Hepatocyte (in vitro differentiated cells): Measurements from ENCODE around the gene ILDR2. TPM values are rescaled to one million over a fixed set of nuclear protein-coding genes. Genes with fewer than 3 reads are reported as not detected.

Experiments
- DNase-seq: peaks from one replicate; pipeline ENCODE4 v3.0.0-alpha.2; 2016; ENCODE audit warnings: low spot score
- H2AFZ ChIP-seq: fragments of 200-600 bp; sonication (generic); 2 replicates; pipeline ENCODE4 v1.6.0; 2016; ENCODE audit warnings: antibody characterized with exemption, mild to moderate bottlenecking
- H3K27ac ChIP-seq: fragments of 200-600 bp; sonication (generic); 2 replicates; pipeline ENCODE4 v1.5.1; 2016; ENCODE audit warnings: mild to moderate bottlenecking
- H3K27me3 ChIP-seq: fragments of 200-600 bp; sonication (generic); 2 replicates; pipeline ENCODE4 v1.6.1; 2016
- H3K36me3 ChIP-seq: fragments of 200-600 bp; sonication (generic); replicated peaks from 2 replicates; pipeline ENCODE4 v1.5.1; 2016; ENCODE audit warnings: low read depth; ENCODE audit not compliant: insufficient read depth
- H3K4me1 ChIP-seq: fragments of 200-600 bp; sonication (generic); 2 replicates; pipeline ENCODE4 v1.5.1; 2016; ENCODE audit warnings: mild to moderate bottlenecking, moderate library complexity; ENCODE audit not compliant: insufficient read depth
- H3K4me2 ChIP-seq: fragments of 200-600 bp; sonication (generic); 2 replicates; pipeline ENCODE4 v1.6.0; 2016
- H3K4me3 ChIP-seq: fragments of 200-600 bp; sonication (generic); 2 replicates; pipeline ENCODE4 v1.5.1; 2016; ENCODE audit warnings: mild to moderate bottlenecking
- H3K79me2 ChIP-seq: fragments of 200-600 bp; sonication (generic); 2 replicates; pipeline ENCODE4 v1.6.0; 2017; ENCODE audit warnings: mild to moderate bottlenecking
- H3K9me2 ChIP-seq: fragments of 200-600 bp; sonication (generic); replicated peaks from 2 replicates; pipeline ENCODE4 v1.6.0; 2017; ENCODE audit warnings: mild to moderate bottlenecking; ENCODE audit not compliant: insufficient read depth
- H3K9me3 ChIP-seq: fragments of 200-600 bp; sonication (generic); 2 replicates; pipeline ENCODE4 v1.5.1; 2016; ENCODE audit warnings: low read depth, mild to moderate bottlenecking
- H4K20me1 ChIP-seq: fragments of 200-600 bp; sonication (generic); 2 replicates; pipeline ENCODE4 v1.6.0; 2016; ENCODE audit warnings: mild to moderate bottlenecking; ENCODE audit not compliant: insufficient read depth, poor library complexity, severe bottlenecking
- CTCF ChIP-seq: fragments of 200-600 bp; sonication (generic); IDR thresholded peaks from 2 replicates; pipeline ENCODE4 v1.5.1; 2016; ENCODE audit warnings: antibody characterized with exemption, mild to moderate bottlenecking; ENCODE audit not compliant: poor library complexity
- EZH2 ChIP-seq: fragments of 200-600 bp; sonication (generic); IDR thresholded peaks from 2 replicates; pipeline ENCODE4 v1.6.1; 2016; ENCODE audit warnings: antibody characterized with exemption, mild to moderate bottlenecking, borderline replicate concordance
- EZH2phosphoT487 ChIP-seq: fragments of 200-600 bp; sonication (generic); IDR thresholded peaks from one replicate; pipeline ENCODE4 v1.6.1; 2018; ENCODE audit warnings: antibody characterized with exemption, mild to moderate bottlenecking, low read depth, moderate library complexity; ENCODE audit not compliant: unreplicated experiment, severe bottlenecking
- WGBS: methylation state at CpG from one replicate; pipeline ENCODE4 v1.1.6; 2016; ENCODE audit warnings: low lambda C conversion rate; ENCODE audit errors: missing lambda C conversion rate; 5-methylcytosine and 5-hydroxymethylcytosine counted together
- polyA plus RNA-seq: library from polyadenylated mRNA; unstranded; fragments of >200 nt; fragmentation: Nextera tagmentation; extraction: Ambion mirVana; gene quantifications from 2 replicates; pipeline ENCODE4 v1.2.1, GENCODE V29; 2016
- total RNA-seq: library from RNA; depleted of rRNA; stranded (reverse); fragments of >200 nt; gene quantifications from 2 replicates; pipeline ENCODE4 v1.2.3, GENCODE V29; 2014

Gene ILDR2
- total and polyA plus RNA-seq, 2 experiments from 2014 or later, result 1.6 to 3.4 TPM

DNA sequence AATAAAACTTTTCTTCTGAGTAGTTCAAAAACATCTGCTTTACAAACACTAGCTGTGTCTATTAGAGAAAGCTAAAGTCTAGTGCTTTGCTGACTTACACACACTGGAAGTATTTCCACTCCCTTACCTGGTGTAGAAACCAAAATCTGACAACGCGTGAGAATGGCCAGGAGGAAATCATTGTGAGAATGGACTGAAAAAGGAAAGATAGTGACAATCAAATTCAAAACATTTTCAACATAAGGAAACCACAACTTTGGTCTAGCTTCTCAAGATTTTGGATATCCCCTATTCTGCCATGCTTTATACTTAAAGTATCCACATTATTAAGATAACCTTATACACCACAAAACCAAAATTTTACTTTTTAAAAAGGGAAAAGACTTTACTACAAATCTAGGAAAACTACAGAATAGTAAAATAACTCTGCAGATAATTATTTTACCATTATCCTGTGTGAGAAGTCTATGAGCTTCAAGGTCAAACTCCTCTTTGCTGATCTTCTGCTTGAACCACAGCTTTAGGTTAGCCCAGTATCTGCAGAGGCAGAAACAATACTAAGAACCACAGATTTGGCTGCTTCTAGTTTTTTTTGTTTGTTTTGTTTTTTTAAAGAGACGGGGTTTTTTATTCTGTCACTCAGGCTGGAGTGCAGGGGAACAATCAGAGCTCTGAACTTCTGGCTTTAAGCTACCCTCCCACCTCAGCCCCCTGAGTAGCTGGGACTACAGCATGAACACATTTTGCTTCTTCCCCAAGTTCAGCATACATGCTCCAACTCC, 105.8 kb downstream of the ILDR2 start:
- Histone ChIP-seq H4K20me1 (peaks cover 13% of the 10 kb centered on the region), H3K27ac (no peak overlapping the region)
- WGBS, result 84% methylated on average over 3 of the region's 3 CpGs

DNA sequence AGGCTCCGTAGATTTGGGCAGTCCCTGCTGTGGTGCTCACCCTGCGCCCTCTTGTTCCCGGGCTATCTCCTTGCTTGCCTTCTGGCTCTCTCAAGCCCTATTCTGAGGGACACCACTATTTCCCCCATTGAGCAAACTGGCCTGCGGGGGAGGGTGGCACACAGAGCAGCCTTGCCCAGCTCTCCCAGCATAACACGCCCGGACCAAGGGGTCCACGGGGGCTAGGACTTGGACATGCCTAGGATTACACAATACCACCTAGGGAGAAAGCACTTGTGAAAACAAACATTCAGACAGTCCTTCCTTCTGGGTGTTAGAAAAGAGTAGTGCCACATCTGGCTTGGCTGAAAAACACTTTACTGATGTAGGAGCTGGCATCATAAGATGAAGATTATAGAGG, 106.7 kb downstream of the ILDR2 start:
- no peaks in the 10 kb centered on the region for H3K9me2 ChIP-seq
- no peak overlapping the region for H3K27ac ChIP-seq
- peaks cover 13% of the 10 kb centered on the region for H4K20me1 ChIP-seq
- no peak overlapping the region for H2AFZ ChIP-seq
- H3K4me2 ChIP-seq, result no peak overlapping the region
- H3K4me3 ChIP-seq, result no peak overlapping the region
- no peaks in the 10 kb centered on the region for H3K9me3 ChIP-seq
- no peaks in the 10 kb centered on the region for H3K27me3 ChIP-seq
- peaks cover 58% of the 10 kb centered on the region for H3K79me2 ChIP-seq
- DNase-seq, result no peak
- no peak for TF ChIP-seq CTCF
- TF ChIP-seq EZH2, result no peak
- no peak for TF ChIP-seq EZH2phosphoT487
- 85% methylated on average over 7 of the region's 7 CpGs for WGBS
- no peaks in the 10 kb centered on the region for H3K36me3 ChIP-seq
- H3K4me1 ChIP-seq, result no peaks in the 10 kb centered on the region

More for the DNA sequence above, 105.8 kb downstream of the ILDR2 start:
- H3K4me1 ChIP-seq, result no peaks in the 10 kb centered on the region
- no peaks in the 10 kb centered on the region for H3K27me3 ChIP-seq
- TF ChIP-seq EZH2phosphoT487 (no peak), CTCF (no peak), EZH2 (no peak)
- H3K36me3 ChIP-seq, result no peaks in the 10 kb centered on the region
- H3K9me3 ChIP-seq, result no peaks in the 10 kb centered on the region
- peaks cover 66% of the 10 kb centered on the region for H3K79me2 ChIP-seq
- H3K4me2 ChIP-seq, result no peak overlapping the region
- H3K4me3 ChIP-seq, result no peak overlapping the region
- H2AFZ ChIP-seq, result no peak overlapping the region
- DNase-seq, result no peak
- no peaks in the 10 kb centered on the region for H3K9me2 ChIP-seq

DNA sequence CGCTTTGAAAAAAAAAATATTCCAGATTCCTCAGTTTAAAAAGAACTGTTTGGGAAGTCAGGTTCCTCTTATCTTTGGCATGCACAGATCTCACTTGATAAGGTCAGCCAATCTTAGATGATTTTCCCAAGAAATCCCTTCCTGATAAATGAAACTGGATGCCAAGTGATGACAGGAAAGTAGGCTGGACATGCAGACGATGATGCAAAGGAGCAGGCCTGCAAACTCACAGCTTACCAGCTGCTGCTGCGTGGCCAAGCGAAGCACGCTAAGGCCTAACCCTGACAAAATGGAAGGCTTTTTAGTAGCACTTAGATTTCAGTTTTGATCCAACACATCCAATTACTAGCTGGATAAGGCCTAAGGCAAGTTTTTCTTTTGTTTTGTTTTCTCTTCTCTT, 109.4 kb downstream of the ILDR2 start:
- H3K79me2 ChIP-seq, result peaks cover 31% of the 10 kb centered on the region
- no peak overlapping the region for H2AFZ ChIP-seq
- 73% methylated on average over 5 of the region's 5 CpGs for WGBS
- peaks cover 8% of the 10 kb centered on the region for H4K20me1 ChIP-seq
- no peak overlapping the region for H3K27ac ChIP-seq
- peak; percentile 40 for DNase-seq
- H3K9me3 ChIP-seq, result no peaks in the 10 kb centered on the region
- no peaks in the 10 kb centered on the region for H3K27me3 ChIP-seq
- no peak overlapping the region for H3K4me3 ChIP-seq
- no peak overlapping the region for H3K4me2 ChIP-seq
- TF ChIP-seq CTCF (no peak), EZH2 (no peak), EZH2phosphoT487 (no peak)
- no peaks in the 10 kb centered on the region for H3K9me2 ChIP-seq
- H3K4me1 ChIP-seq, result no peaks in the 10 kb centered on the region
- H3K36me3 ChIP-seq, result no peaks in the 10 kb centered on the region

GRCh38 chr1:166859597-166859996, 115.7 kb downstream of the ILDR2 start:
- Histone ChIP-seq H3K4me1 (no peaks in the 10 kb centered on the region), H3K36me3 (no peaks in the 10 kb centered on the region), H3K27ac (no peak overlapping the region), H3K9me3 (no peaks in the 10 kb centered on the region), H3K27me3 (no peaks in the 10 kb centered on the region), H3K79me2 (no peaks in the 10 kb centered on the region), H4K20me1 (no peaks in the 10 kb centered on the region), H3K9me2 (no peaks in the 10 kb centered on the region), H3K4me2 (no peak overlapping the region), H3K4me3 (no peak overlapping the region), H2AFZ (no peak overlapping the region)
- 81% methylated on average over 5 of the region's 5 CpGs for WGBS
- no peak for DNase-seq
- TF ChIP-seq CTCF (no peak), EZH2phosphoT487 (no peak), EZH2 (no peak)
